ENCODE results near the gene RNF113B. TPM values are rescaled to one million over a fixed set of nuclear protein-coding genes. Genes with fewer than 3 reads are reported as not detected.

RNF113B gene
- total RNA-seq, 2 experiments from 2014 or later = not detected

DNA sequence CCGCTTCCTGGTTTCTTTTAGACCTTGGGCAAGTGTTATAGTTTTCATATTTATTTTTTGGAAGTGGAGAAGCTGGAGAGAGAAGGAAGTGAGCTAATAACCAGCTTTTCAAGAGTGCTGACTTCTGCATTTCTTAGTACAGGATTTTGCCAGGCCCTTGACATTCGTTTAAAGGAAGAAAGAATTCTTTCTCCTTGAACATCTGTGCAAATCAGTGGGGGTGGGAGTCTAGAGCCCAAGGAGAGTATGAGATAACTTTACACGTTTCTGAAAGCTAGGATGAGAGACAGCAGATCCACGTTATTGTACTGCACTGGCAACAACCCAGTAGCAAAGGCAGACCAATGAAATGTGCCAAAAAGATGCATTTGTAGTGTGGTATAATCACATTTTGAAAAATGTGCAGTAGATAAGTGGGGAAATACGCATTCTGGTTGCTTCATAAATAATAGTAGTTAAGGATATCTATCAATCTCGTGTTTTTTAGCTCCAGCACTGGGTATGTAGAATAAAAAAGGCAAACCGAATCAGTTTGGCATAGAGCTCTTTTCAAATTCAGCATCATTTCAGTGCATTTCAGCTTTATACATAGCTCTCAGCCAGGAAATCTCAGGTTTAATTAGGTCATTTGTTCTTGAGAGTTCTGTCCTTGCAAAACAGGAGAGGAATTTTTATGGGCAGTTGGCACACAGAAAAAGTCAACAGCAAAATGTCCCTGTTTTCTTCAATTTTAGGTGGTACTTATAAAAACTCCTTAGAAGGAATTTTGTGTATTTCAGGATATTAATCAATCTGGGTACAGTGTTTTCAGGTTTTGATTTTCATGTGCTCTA lies 4.3 kb downstream of the RNF113B start:
- ATAC-seq (no peak), DNase-seq (no peak)
- Mint-ChIP-seq H3K4me3 (no peak overlapping the region), H3K27ac (no peak overlapping the region), H3K9me3 (no peaks in the 10 kb centered on the region), H3K4me1 (ENCODE audit: low read depth) (no peaks in the 10 kb centered on the region), H3K36me3 (ENCODE audit: low read depth) (no peaks in the 10 kb centered on the region), H3K27me3 (peaks cover 10% of the 10 kb centered on the region)
- TF ChIP-seq CTCF (IDR thresholded peaks at IDR 0.05) = no peak
- ChIA-PET CTCF (no interaction called here), POLR2A (interaction anchor here (1.1 kb wide), 1 partner anchor 11 kb away, joined by 3 read pairs; no protein-coding TSS in a partner anchor)
- intact Hi-C loops (cut with micrococcal nuclease) = no loop called here

DNA sequence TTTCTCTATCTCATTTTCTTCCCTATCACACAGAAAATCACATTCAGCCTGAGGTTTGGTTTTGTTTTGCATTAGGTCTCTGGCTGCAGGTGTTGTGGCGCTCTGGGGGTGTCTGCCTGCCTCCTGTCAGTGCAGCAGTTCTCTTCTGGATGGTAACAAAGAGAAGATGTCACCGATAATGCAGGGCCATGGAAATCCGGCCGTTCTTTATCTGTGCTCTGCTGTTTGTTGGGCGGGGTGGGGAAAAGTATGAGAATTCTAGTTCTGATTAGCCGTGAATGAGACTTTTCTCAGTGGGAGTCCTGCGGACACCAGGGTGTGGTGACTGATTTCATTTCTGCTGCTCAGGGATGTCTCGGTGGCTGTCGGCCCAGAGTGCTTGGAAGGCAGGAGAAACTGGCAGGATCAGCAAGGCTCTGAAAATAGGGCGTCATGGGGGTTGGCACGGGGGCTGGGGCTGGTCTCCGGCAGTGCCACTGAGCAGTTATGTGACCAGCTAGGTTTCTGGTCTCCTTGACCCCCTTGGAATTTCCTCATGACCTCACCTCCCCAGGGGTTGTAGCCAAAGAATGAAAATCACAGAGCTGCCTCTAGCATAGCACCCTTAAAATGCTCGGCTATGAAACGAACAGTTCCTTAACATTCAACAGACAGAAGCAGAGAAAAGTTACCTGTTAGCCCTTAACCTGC lies 5.0 kb downstream of the RNF113B start:
- Mint-ChIP-seq H3K4me3 (no peak overlapping the region), H3K27me3 (peaks cover 10% of the 10 kb centered on the region), H3K9me3 (no peaks in the 10 kb centered on the region), H3K36me3 (ENCODE audit: low read depth) (no peaks in the 10 kb centered on the region), H3K4me1 (ENCODE audit: low read depth) (no peaks in the 10 kb centered on the region), H3K27ac (no peak overlapping the region)
- intact Hi-C loops (cut with micrococcal nuclease) = no loop called here
- ATAC-seq (no peak), DNase-seq (no peak)
- CTCF ChIA-PET = no interaction called here
- TF ChIP-seq CTCF (IDR thresholded peaks at IDR 0.05) = no peak
- POLR2A ChIA-PET = interaction anchor here (1.1 kb wide), 1 partner anchor 11 kb away, joined by 3 read pairs; no protein-coding TSS in a partner anchor

DNA sequence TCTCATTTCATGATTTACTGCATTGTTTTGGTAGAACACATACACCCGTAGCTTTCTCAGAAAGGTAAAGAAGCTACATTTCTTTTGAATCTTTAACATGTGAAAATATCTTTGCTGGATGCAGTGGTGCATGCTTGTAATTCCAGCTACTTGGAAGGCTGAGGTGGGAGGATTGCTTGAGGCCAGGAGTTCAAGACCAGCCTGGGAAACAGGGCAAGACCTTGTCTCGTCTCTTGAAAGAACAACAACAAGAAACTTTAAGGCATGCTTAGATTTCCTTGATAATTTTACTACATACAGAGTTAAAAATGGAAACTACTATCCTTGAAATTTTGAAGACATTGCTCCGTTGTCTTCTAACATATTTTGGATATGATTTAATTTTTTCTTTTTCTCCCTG lies 7.7 kb downstream of the RNF113B start:
- CTCF ChIA-PET = no interaction called here
- ATAC-seq (no peak), DNase-seq (no peak)
- peaks cover 5% of the 10 kb centered on the region for H3K27me3 Mint-ChIP-seq
- H3K27ac Mint-ChIP-seq = no peak overlapping the region
- no peaks in the 10 kb centered on the region for H3K4me1 Mint-ChIP-seq (ENCODE audit: low read depth)
- intact Hi-C loops (cut with micrococcal nuclease) = no loop called here
- no peak for TF ChIP-seq CTCF (IDR thresholded peaks at IDR 0.05)
- no peaks in the 10 kb centered on the region for H3K36me3 Mint-ChIP-seq (ENCODE audit: low read depth)
- POLR2A ChIA-PET = no interaction called here
- H3K9me3 Mint-ChIP-seq = no peaks in the 10 kb centered on the region
- H3K4me3 Mint-ChIP-seq = no peak overlapping the region

- H3K4me3 Mint-ChIP-seq = no peak overlapping the region
- H3K36me3 Mint-ChIP-seq (ENCODE audit: low read depth) = no peaks in the 10 kb centered on the region
- no peaks in the 10 kb centered on the region for H3K9me3 Mint-ChIP-seq
- POLR2A ChIA-PET = no interaction called here
- H3K27me3 Mint-ChIP-seq = no peaks in the 10 kb centered on the region
- H3K4me1 Mint-ChIP-seq (ENCODE audit: low read depth) = no peaks in the 10 kb centered on the region
- no peak for DNase-seq
- intact Hi-C loops (cut with micrococcal nuclease) = no loop called here
- no peak for ATAC-seq
- H3K27ac Mint-ChIP-seq = no peak overlapping the region
- CTCF ChIA-PET = no interaction called here
- TF ChIP-seq CTCF (IDR thresholded peaks at IDR 0.05) = no peak
Observed at GRCh38 chr13:98162935-98163334, 14.1 kb downstream of the RNF113B start.

Measured in activated CD8-positive, alpha-beta T cell treated with anti-CD3 and anti-CD28 coated beads for 36 hours (primary cell).